Spleen (tissue), 7 donors: ENCODE data around the gene TNFRSF21.
"Not testable (repeated sequence)": the region's sequence is repeated elsewhere in the genome, so short reads cannot be mapped to it uniquely, and the experiment has no call there.

Experiments used
- POLR2A ChIP-seq, 3 donors: fragments of 450-650 bp; IDR thresholded peaks; one replicate each; pipeline ENCODE4 v1.5.1; 2017; ENCODE audit warnings: antibody characterized with exemption in 3 of 3, mild to moderate bottlenecking in 1 of 3
- POLR2AphosphoS5 ChIP-seq, 3 donors: sonication (generic); formaldehyde crosslinking; IDR thresholded peaks; one replicate each; pipeline ENCODE4 v1.5.1; 2017; ENCODE audit warnings: antibody characterized with exemption in 3 of 3
- TF ChIP-seq, protein P1 (sequence below), 11 experiments: fragments of 200-600 bp in 7 of 11; fragments of 450-650 bp in 4 of 11; sonication (generic) in 4 of 11; IDR thresholded peaks in 8 of 11; conservative IDR thresholded peaks in 3 of 11; 1 replicate in 7 of 11; 2 replicates in 4 of 11; pipeline versions ENCODE4 v1.4.0 to v1.8.0; 2016 to 2021; ENCODE audit warnings: antibody characterized with exemption in 11 of 11, inconsistent platforms in 4 of 11, mild to moderate bottlenecking in 1 of 11
- donor health status: DM: no; HTN: no; CAD: no; lungs with moderate emphysema.
- donor health status: DM: no; HTN: no; CAD: no.
- donor health status: DM: no; HTN: no; CAD: no.

DNA sequence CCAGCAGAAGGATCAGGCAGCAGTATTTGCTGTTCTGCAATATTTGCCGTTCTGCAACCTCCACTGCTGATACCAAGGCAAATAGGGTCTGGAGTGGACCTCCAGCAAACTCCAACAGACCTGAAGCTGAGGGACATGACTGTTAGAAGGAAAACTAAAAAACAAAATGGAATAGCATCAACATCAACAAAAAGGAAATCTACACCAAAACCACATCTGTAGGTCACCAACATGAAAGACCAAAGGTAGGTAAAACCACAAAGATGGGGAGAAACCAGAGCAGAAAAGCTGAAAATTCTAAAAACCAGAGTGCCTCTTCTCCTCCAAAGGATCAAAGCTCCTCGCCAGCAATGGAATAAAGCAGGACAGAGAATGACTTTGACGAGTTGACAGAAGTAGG is 18.9 kb upstream of the TNFRSF21 start:
- TF ChIP-seq, protein P1, sequence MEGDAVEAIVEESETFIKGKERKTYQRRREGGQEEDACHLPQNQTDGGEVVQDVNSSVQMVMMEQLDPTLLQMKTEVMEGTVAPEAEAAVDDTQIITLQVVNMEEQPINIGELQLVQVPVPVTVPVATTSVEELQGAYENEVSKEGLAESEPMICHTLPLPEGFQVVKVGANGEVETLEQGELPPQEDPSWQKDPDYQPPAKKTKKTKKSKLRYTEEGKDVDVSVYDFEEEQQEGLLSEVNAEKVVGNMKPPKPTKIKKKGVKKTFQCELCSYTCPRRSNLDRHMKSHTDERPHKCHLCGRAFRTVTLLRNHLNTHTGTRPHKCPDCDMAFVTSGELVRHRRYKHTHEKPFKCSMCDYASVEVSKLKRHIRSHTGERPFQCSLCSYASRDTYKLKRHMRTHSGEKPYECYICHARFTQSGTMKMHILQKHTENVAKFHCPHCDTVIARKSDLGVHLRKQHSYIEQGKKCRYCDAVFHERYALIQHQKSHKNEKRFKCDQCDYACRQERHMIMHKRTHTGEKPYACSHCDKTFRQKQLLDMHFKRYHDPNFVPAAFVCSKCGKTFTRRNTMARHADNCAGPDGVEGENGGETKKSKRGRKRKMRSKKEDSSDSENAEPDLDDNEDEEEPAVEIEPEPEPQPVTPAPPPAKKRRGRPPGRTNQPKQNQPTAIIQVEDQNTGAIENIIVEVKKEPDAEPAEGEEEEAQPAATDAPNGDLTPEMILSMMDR (IDR thresholded peaks at IDR 0.05 in 8 of 11, conservative IDR thresholded peaks at IDR 0.05 in 3 of 11), result not testable (repeated sequence)
- not testable (repeated sequence) for TF ChIP-seq POLR2AphosphoS5, POLR2A (IDR thresholded peaks at IDR 0.05)
